Measurements from ENCODE around the gene SFTPD. TPM values are rescaled to one million over a fixed set of nuclear protein-coding genes. Genes with fewer than 3 reads are reported as not detected.

Gene SFTPD
- total RNA-seq, 3 donors from 2014 or later, result 2.2 to 2.5 TPM; not detected in 1

- Histone ChIP-seq H3K36me3 (no peaks in the 10 kb centered on the region), H3K27me3 (peaks cover 0 to 7% of the 10 kb centered on the region in 2 donors), H3K4me3 (no peak overlapping the region), H3K27ac (no peak overlapping the region), H3K9me3 (no peaks in the 10 kb centered on the region), H3K4me1 (no peaks in the 10 kb centered on the region)
- TF ChIP-seq POLR2AphosphoS5 (IDR thresholded peaks at IDR 0.05), result no peak
- TF ChIP-seq CTCF (IDR thresholded peaks at IDR 0.05), result no peak
- TF ChIP-seq POLR2A (IDR thresholded peaks at IDR 0.05), result no peak
- DNase-seq (ENCODE audit: low spot score in 2 of 2), result no peak
- intact Hi-C loops (cut with DNase I; ENCODE audit: low total_unique reads), result no loop called here
These were observed 20.8 kb downstream of the SFTPD start for GRCh38 chr10:79928028-79928583.

GRCh38 chr10:79927111-79927828, 21.6 kb downstream of the SFTPD start:
- no peak for DNase-seq (ENCODE audit: low spot score in 2 of 2)
- intact Hi-C loops (cut with DNase I; ENCODE audit: low total_unique reads), result no loop called here
- TF ChIP-seq POLR2AphosphoS5 (IDR thresholded peaks at IDR 0.05), result no peak
- no peak for TF ChIP-seq CTCF (IDR thresholded peaks at IDR 0.05)
- TF ChIP-seq POLR2A (IDR thresholded peaks at IDR 0.05), result no peak
- Histone ChIP-seq H3K36me3 (no peaks in the 10 kb centered on the region), H3K27ac (no peak overlapping the region), H3K4me3 (no peak overlapping the region), H3K4me1 (no peaks in the 10 kb centered on the region), H3K27me3 (peaks cover 0 to 7% of the 10 kb centered on the region in 2 donors), H3K9me3 (no peaks in the 10 kb centered on the region)

GRCh38 chr10:79926037-79926436, 22.9 kb downstream of the SFTPD start:
- no peaks in the 10 kb centered on the region for H3K9me3 ChIP-seq
- H3K4me1 ChIP-seq, result no peaks in the 10 kb centered on the region
- H3K27ac ChIP-seq, result no peak overlapping the region
- H3K4me3 ChIP-seq, result no peak overlapping the region
- H3K36me3 ChIP-seq, result no peaks in the 10 kb centered on the region
- H3K27me3 ChIP-seq, result peaks cover 0 to 7% of the 10 kb centered on the region in 2 donors
- intact Hi-C loops (cut with DNase I; ENCODE audit: low total_unique reads), result no loop called here
- no peak for DNase-seq (ENCODE audit: low spot score in 2 of 2)
- TF ChIP-seq POLR2A (IDR thresholded peaks at IDR 0.05), result no peak
- no peak for TF ChIP-seq POLR2AphosphoS5 (IDR thresholded peaks at IDR 0.05)
- no peak for TF ChIP-seq CTCF (IDR thresholded peaks at IDR 0.05)

- no peak for DNase-seq (ENCODE audit: low spot score in 2 of 2)
- Histone ChIP-seq H3K36me3 (no peaks in the 10 kb centered on the region), H3K4me3 (no peak overlapping the region), H3K27ac (no peak overlapping the region), H3K9me3 (no peaks in the 10 kb centered on the region), H3K27me3 (peaks cover 0 to 3% of the 10 kb centered on the region in 2 donors), H3K4me1 (no peaks in the 10 kb centered on the region)
- intact Hi-C loops (cut with DNase I; ENCODE audit: low total_unique reads), result no loop called here
- TF ChIP-seq POLR2A (IDR thresholded peaks at IDR 0.05), result no peak
These were observed 23.3 kb downstream of the SFTPD start for GRCh38 chr10:79925614-79926013.

GRCh38 chr10:79923669-79924068, 25.2 kb downstream of the SFTPD start:
- peaks cover 0 to 3% of the 10 kb centered on the region in 2 donors for H3K27me3 ChIP-seq
- no peaks in the 10 kb centered on the region for H3K36me3 ChIP-seq
- DNase-seq (ENCODE audit: low spot score in 2 of 2), result no peak
- H3K4me1 ChIP-seq, result no peaks in the 10 kb centered on the region
- no peak overlapping the region for H3K27ac ChIP-seq
- intact Hi-C loops (cut with DNase I; ENCODE audit: low total_unique reads), result no loop called here
- TF ChIP-seq POLR2AphosphoS5 (IDR thresholded peaks at IDR 0.05) (no peak), POLR2A (IDR thresholded peaks at IDR 0.05) (no peak), CTCF (IDR thresholded peaks at IDR 0.05) (no peak)
- no peak overlapping the region for H3K4me3 ChIP-seq
- no peaks in the 10 kb centered on the region for H3K9me3 ChIP-seq
